Left lung (tissue), 10 donors: Measurements from ENCODE around the gene EIF2AK3. TPM values are rescaled to one million over a fixed set of nuclear protein-coding genes. Genes with fewer than 3 reads are reported as not detected.

Source experiments
- ATAC-seq: fragments of 200-7000 bp; cut with Tn5 transposase; one replicate; pipeline ENCODE4 v1.9.1; 2020; ENCODE audit warnings: moderate library complexity
- DNase-seq, 4 donors: peaks; one replicate each; pipeline ENCODE4 v3.0.0-alpha.2; 2013 to 2020
- H3K27ac ChIP-seq, 2 donors: fragments of 200-600 bp; sonication (generic) in 1 of 2; one replicate each; pipeline versions ENCODE4 v1.5.0 to v1.8.0; 2020 to 2021
- H3K27me3 ChIP-seq, 2 donors: fragments of 200-600 bp; sonication (generic) in 1 of 2; one replicate each; pipeline versions ENCODE4 v1.5.0 to v1.8.0; 2020 to 2021
- H3K36me3 ChIP-seq, 2 donors: fragments of 200-600 bp; sonication (generic) in 1 of 2; one replicate each; pipeline versions ENCODE4 v1.5.0 to v1.8.0; 2020 to 2021
- H3K4me1 ChIP-seq, 2 donors: fragments of 200-600 bp; one replicate each; pipeline ENCODE4 v1.8.0; 2021
- H3K4me3 ChIP-seq, 2 donors: fragments of 200-600 bp; sonication (generic) in 1 of 2; one replicate each; pipeline versions ENCODE4 v1.5.0 to v1.8.0; 2020 to 2021; ENCODE audit warnings: mild to moderate bottlenecking in 1 of 2
- H3K9me3 ChIP-seq, 2 donors: fragments of 200-600 bp; sonication (generic) in 1 of 2; one replicate each; pipeline versions ENCODE4 v1.5.0 to v1.8.0; 2020 to 2021
- CTCF ChIP-seq, 2 donors: fragments of 200-600 bp; sonication (generic) in 1 of 2; IDR thresholded peaks; one replicate each; pipeline versions ENCODE4 v1.5.0 to v1.8.0; 2021; ENCODE audit warnings: antibody characterized with exemption in 2 of 2
- intact Hi-C, 2 donors: fragments of 100-400 bp; cut with DNase I; formaldehyde crosslinking; loops; one replicate each; pipeline versions ENCODE4 v1.11.2 to v1.14.2; 2022
- polyA plus RNA-seq, 6 donors: library from polyadenylated mRNA; unstranded; fragments of 120-200 nt; gene quantifications; one replicate each; pipeline ENCODE4 v1.2.1, GENCODE V29; 2013; ENCODE audit not compliant: insufficient read length in 6 of 6
- total RNA-seq, 2 donors: library from RNA; stranded (reverse); fragmentation: NEBNext Ultra II Directional; extraction: Animal tissue kit (Norgen Biotek cat#: 25700); gene quantifications; one replicate each; pipeline ENCODE4 v1.2.1, GENCODE V29; 2021
- donor health status: DM: no; HTN: yes; CAD: no.
- donor health status: DM: no; HTN: no; CAD: no.

The EIF2AK3 gene
- total and polyA plus RNA-seq, 8 donors = 23.5 to 31.2 (median 28.1) TPM

DNA sequence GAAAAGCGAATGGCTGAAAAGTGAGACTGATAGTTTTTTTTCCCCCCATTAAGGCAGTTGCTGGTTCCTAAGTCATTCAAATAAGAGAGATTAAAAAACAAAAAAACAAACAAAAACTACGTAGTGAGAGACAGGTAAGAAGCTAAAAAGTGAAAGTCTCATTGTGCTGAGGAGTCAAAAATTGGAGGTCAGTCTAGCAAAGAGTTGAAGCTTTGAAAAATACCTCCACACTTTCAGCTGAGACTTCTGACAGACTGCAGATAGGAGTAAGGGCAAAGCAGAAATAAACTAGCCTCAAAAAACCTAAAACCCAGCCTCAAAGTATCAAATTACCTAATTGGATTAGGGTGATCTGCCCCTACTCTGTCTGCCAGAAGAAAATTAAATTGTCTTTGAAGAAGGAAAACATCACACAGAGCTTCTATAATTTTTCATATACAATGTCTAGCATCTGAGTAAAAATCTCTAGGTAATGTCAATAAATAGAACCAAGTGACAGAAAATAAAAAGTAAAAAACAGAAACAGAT, 10.9 kb upstream of the EIF2AK3 start:
- peaks cover 0 to 7% of the 10 kb centered on the region in 2 donors for H3K9me3 ChIP-seq
- H3K4me1 ChIP-seq = no peaks in the 10 kb centered on the region
- no peak for ATAC-seq
- no peak overlapping the region for H3K4me3 ChIP-seq
- no peak for DNase-seq
- intact Hi-C loops = no loop called here
- H3K27me3 ChIP-seq = no peaks in the 10 kb centered on the region
- no peak overlapping the region for H3K27ac ChIP-seq
- no peaks in the 10 kb centered on the region for H3K36me3 ChIP-seq
- no peak for TF ChIP-seq CTCF (IDR thresholded peaks at IDR 0.05)

DNA sequence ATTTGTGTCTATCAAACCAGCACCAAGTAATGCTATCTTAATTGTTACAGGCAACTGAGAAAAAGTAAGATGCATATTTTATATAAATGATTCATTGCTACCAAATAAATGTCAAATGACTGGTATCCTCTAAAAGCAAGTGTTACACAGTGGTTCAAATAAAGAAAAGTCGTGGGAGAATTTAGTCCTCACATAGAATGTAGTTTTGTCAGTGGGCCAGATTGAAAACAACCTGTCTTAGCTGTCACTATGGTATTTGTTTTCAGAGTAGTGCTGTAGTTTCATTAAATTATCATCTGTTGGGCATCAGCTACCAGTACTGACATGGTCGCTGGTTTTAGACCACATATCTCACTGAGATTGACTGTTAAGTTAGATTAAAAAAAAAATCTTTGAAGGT, 10.2 kb upstream of the EIF2AK3 start:
- Histone ChIP-seq H3K4me3 (no peak overlapping the region), H3K36me3 (no peaks in the 10 kb centered on the region), H3K27me3 (no peaks in the 10 kb centered on the region), H3K4me1 (no peaks in the 10 kb centered on the region), H3K9me3 (peaks cover 0 to 7% of the 10 kb centered on the region in 2 donors), H3K27ac (no peak overlapping the region)
- no peak for TF ChIP-seq CTCF (IDR thresholded peaks at IDR 0.05)
- intact Hi-C loops = no loop called here
- ATAC-seq = no peak
- DNase-seq = no peak

- Histone ChIP-seq H3K36me3 (no peaks in the 10 kb centered on the region), H3K4me3 (no peak overlapping the region), H3K4me1 (no peaks in the 10 kb centered on the region), H3K27me3 (no peaks in the 10 kb centered on the region), H3K9me3 (peaks cover 0 to 7% of the 10 kb centered on the region in 2 donors), H3K27ac (no peak overlapping the region)
- intact Hi-C loops = no loop called here
- DNase-seq (no peak), ATAC-seq (no peak)
- TF ChIP-seq CTCF (IDR thresholded peaks at IDR 0.05) = no peak
These were observed 8.8 kb upstream of the EIF2AK3 start for GRCh38 chr2:88636026-88636425.

DNA sequence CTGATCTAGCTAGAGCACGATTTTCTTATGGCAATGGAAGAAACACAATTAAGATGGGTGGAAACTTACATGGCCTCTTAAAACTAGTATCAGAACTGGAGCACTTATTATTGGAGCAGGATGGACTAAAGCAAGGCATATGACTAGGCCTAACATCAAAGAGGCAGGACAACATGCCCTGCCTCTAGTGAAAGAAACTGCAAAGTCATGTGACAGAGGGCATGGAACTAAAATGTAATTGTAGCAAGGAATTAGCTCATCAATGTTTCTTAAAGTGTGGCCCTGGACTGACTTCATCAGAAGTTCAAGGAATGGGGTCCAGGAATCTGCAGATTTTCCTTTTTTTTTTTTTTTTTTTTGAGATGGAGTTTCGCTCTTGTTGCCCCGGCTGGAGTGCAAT, 5.3 kb upstream of the EIF2AK3 start:
- intact Hi-C loops = no loop called here
- DNase-seq (no peak), ATAC-seq (no peak)
- H3K9me3 ChIP-seq = no peaks in the 10 kb centered on the region
- H3K27me3 ChIP-seq = no peaks in the 10 kb centered on the region
- peaks cover 0 to 9% of the 10 kb centered on the region in 2 donors for H3K4me1 ChIP-seq
- H3K27ac ChIP-seq = no peak overlapping the region
- H3K36me3 ChIP-seq = no peaks in the 10 kb centered on the region
- no peak overlapping the region for H3K4me3 ChIP-seq
- no peak for TF ChIP-seq CTCF (IDR thresholded peaks at IDR 0.05)

- H3K4me1 ChIP-seq = peaks cover 7 to 38% of the 10 kb centered on the region in 2 donors
- no peak for TF ChIP-seq CTCF (IDR thresholded peaks at IDR 0.05)
- intact Hi-C loops = no loop called here
- H3K36me3 ChIP-seq = no peaks in the 10 kb centered on the region
- H3K9me3 ChIP-seq = no peaks in the 10 kb centered on the region
- ATAC-seq (no peak), DNase-seq (no peak)
- peak overlapping the region; percentile 31 to 93 for H3K4me3 ChIP-seq
- no peaks in the 10 kb centered on the region for H3K27me3 ChIP-seq
- H3K27ac ChIP-seq = peak overlapping the region; percentile 99
These were observed 1.3 kb upstream of the EIF2AK3 start for GRCh38 chr2:88628571-88628939.
